Amniotic epithelial cell (primary cell): Measurements from ENCODE around the gene FAAH2.
"Not testable (repeated sequence)": the region's sequence is repeated elsewhere in the genome, so short reads cannot be mapped to it uniquely, and the experiment has no call there.

Experiments
- DNase-seq: peaks from one replicate; pipeline ENCODE4 v3.0.0-alpha.2; 2010; ENCODE audit warnings: low read depth

FAAH2 gene

GRCh38 chrX:57380026-57380796 lies 93.7 kb downstream of the FAAH2 start:
- DNase-seq: no peak

GRCh38 chrX:57394162-57394561 lies 107.7 kb downstream of the FAAH2 start:
- not testable (repeated sequence) for DNase-seq

- not testable (repeated sequence) for DNase-seq
Observed at GRCh38 chrX:57403191-57403590, 116.7 kb downstream of the FAAH2 start.

- no peak for DNase-seq
Observed at GRCh38 chrX:57406149-57406548, 119.6 kb downstream of the FAAH2 start.

- DNase-seq: no peak
Observed at GRCh38 chrX:57417827-57418226, 131.3 kb downstream of the FAAH2 start.

GRCh38 chrX:57422289-57422688 lies 135.8 kb downstream of the FAAH2 start:
- no peak for DNase-seq

GRCh38 chrX:57422790-57423189 lies 136.3 kb downstream of the FAAH2 start:
- DNase-seq: no peak

- no peak for DNase-seq
Observed at GRCh38 chrX:57445076-57445475, 158.6 kb downstream of the FAAH2 start.

- DNase-seq: no peak
Observed at GRCh38 chrX:57445832-57446231, 159.3 kb downstream of the FAAH2 start.

GRCh38 chrX:57447856-57448255 lies 161.3 kb downstream of the FAAH2 start:
- peak; percentile 0 for DNase-seq

- no peak for DNase-seq
Observed at GRCh38 chrX:57451426-57452020, 165.0 kb downstream of the FAAH2 start.

- no peak for DNase-seq
Observed at GRCh38 chrX:57453901-57454300, 167.4 kb downstream of the FAAH2 start.

- DNase-seq: no peak
Observed at GRCh38 chrX:57481514-57481913, 195.0 kb downstream of the FAAH2 start.

- DNase-seq: no peak
Observed at GRCh38 chrX:57516491-57516890, 230.0 kb downstream of the FAAH2 start.

GRCh38 chrX:57519578-57520118 lies 233.1 kb downstream of the FAAH2 start:
- DNase-seq: no peak

- DNase-seq: no peak
Observed at GRCh38 chrX:57528670-57529255, 242.3 kb downstream of the FAAH2 start.
